ENCODE data around the gene CYP26B1. TPM values are rescaled to one million over a fixed set of nuclear protein-coding genes. Genes with fewer than 3 reads are reported as not detected.

Gene CYP26B1
- total and polyA plus RNA-seq, 4 donors = 0.47 to 1.8 (median 0.65) TPM

- TF ChIP-seq RXRA (IDR thresholded peaks at IDR 0.05) (no peak), HNF4G (IDR thresholded peaks at IDR 0.05) (no peak), HNF4A (conservative IDR thresholded peaks at IDR 0.05) (no peak), GABPA (IDR thresholded peaks at IDR 0.05 in 1 of 2, conservative IDR thresholded peaks at IDR 0.05 in 1 of 2) (no peak), FOXA2 (IDR thresholded peaks at IDR 0.05) (no peak)
- TF ChIP-seq, protein P1, sequence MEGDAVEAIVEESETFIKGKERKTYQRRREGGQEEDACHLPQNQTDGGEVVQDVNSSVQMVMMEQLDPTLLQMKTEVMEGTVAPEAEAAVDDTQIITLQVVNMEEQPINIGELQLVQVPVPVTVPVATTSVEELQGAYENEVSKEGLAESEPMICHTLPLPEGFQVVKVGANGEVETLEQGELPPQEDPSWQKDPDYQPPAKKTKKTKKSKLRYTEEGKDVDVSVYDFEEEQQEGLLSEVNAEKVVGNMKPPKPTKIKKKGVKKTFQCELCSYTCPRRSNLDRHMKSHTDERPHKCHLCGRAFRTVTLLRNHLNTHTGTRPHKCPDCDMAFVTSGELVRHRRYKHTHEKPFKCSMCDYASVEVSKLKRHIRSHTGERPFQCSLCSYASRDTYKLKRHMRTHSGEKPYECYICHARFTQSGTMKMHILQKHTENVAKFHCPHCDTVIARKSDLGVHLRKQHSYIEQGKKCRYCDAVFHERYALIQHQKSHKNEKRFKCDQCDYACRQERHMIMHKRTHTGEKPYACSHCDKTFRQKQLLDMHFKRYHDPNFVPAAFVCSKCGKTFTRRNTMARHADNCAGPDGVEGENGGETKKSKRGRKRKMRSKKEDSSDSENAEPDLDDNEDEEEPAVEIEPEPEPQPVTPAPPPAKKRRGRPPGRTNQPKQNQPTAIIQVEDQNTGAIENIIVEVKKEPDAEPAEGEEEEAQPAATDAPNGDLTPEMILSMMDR (IDR thresholded peaks at IDR 0.05; ENCODE audit: low read depth, low read length, missing input control) = no peak
Measured at GRCh38 chr2:72117718-72118117, 29.9 kb downstream of the CYP26B1 start (continued).

DNA sequence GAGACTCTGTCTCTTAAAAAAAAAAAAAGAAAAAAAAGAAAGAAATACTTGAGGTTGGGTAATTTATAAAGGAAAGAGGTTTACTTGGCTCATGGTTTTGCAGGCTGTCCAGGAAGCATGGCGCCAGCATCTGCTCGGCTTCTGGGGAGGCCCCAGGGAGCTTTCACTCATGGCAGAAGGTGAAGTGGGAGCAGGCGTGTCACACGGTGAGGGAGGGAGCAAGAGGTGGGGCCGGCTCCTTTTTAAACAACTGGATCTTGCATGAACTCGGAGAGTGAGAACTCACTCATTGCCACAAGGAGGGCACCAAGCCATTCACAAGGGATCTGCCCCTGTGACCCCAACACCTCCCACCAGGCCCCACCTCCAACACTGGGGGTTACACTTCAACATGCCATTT lies 30.6 kb downstream of the CYP26B1 start:
- H3K27ac ChIP-seq (ENCODE audit: low read depth in 1 of 2, low read length in 2 of 2) = no peak overlapping the region
- H3K36me3 ChIP-seq (ENCODE audit: control insufficient read depth in 4 of 4, insufficient read depth in 3 of 4, low read depth in 1 of 4, low read length in 3 of 4) = no peaks in the 10 kb centered on the region
- H3K9ac ChIP-seq (ENCODE audit: low read depth in 1 of 2, low read length in 2 of 2) = no peak overlapping the region
- no peaks in the 10 kb centered on the region for H3K4me1 ChIP-seq (ENCODE audit: control insufficient read depth in 4 of 4, insufficient read depth in 4 of 4, low read length in 3 of 4)
- H3K9me3 ChIP-seq (ENCODE audit: control insufficient read depth in 4 of 4, low read length in 3 of 4) = no peaks in the 10 kb centered on the region
- H3K27me3 ChIP-seq (ENCODE audit: control insufficient read depth in 4 of 4, insufficient read depth in 4 of 4, low read length in 3 of 4) = peaks cover 0 to 3% (median 0%) of the 10 kb centered on the region in 4 donors
- TF ChIP-seq EGR1 (IDR thresholded peaks at IDR 0.05; ENCODE audit: low read depth in 2 of 2) (no peak), SP1 (IDR thresholded peaks at IDR 0.05) (no peak), FOXA1 (IDR thresholded peaks at IDR 0.05) (no peak), FOXA2 (IDR thresholded peaks at IDR 0.05) (no peak), HNF4A (conservative IDR thresholded peaks at IDR 0.05) (no peak)
- TF ChIP-seq, protein P2, sequence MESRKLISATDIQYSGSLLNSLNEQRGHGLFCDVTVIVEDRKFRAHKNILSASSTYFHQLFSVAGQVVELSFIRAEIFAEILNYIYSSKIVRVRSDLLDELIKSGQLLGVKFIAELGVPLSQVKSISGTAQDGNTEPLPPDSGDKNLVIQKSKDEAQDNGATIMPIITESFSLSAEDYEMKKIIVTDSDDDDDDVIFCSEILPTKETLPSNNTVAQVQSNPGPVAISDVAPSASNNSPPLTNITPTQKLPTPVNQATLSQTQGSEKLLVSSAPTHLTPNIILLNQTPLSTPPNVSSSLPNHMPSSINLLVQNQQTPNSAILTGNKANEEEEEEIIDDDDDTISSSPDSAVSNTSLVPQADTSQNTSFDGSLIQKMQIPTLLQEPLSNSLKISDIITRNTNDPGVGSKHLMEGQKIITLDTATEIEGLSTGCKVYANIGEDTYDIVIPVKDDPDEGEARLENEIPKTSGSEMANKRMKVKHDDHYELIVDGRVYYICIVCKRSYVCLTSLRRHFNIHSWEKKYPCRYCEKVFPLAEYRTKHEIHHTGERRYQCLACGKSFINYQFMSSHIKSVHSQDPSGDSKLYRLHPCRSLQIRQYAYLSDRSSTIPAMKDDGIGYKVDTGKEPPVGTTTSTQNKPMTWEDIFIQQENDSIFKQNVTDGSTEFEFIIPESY (IDR thresholded peaks at IDR 0.05) = no peak
- WGBS = 90% methylated on average over 6 of the region's 6 CpGs
- peak; percentile 14 for DNase-seq (ENCODE audit: low spot score)
- no peak overlapping the region for H3K4me3 ChIP-seq (ENCODE audit: low read depth in 1 of 3, low read length in 3 of 3)

- Histone ChIP-seq H3K4me1 (ENCODE audit: control insufficient read depth in 4 of 4, insufficient read depth in 4 of 4, low read length in 3 of 4) (no peaks in the 10 kb centered on the region), H3K36me3 (ENCODE audit: control insufficient read depth in 4 of 4, insufficient read depth in 3 of 4, low read depth in 1 of 4, low read length in 3 of 4) (no peaks in the 10 kb centered on the region), H3K4me3 (ENCODE audit: low read depth in 1 of 3, low read length in 3 of 3) (no peak overlapping the region), H3K9me3 (ENCODE audit: control insufficient read depth in 4 of 4, low read length in 3 of 4) (no peaks in the 10 kb centered on the region), H3K27me3 (ENCODE audit: control insufficient read depth in 4 of 4, insufficient read depth in 4 of 4, low read length in 3 of 4) (no peaks in the 10 kb centered on the region), H3K27ac (ENCODE audit: low read depth in 1 of 2, low read length in 2 of 2) (no peak overlapping the region), H3K9ac (ENCODE audit: low read depth in 1 of 2, low read length in 2 of 2) (no peak overlapping the region)
- peak; percentile 28 for DNase-seq (ENCODE audit: low spot score)
- 52% methylated on average over 4 of the region's 4 CpGs for WGBS
- no peak for TF ChIP-seq YY1 (IDR thresholded peaks at IDR 0.05)
- no peak for TF ChIP-seq JUND (IDR thresholded peaks at IDR 0.05)
- TF ChIP-seq MAX (IDR thresholded peaks at IDR 0.05) = no peak
- TF ChIP-seq RAD21 (IDR thresholded peaks at IDR 0.05) = no peak
- TF ChIP-seq, protein P1 (IDR thresholded peaks at IDR 0.05; ENCODE audit: low read depth, low read length, missing input control) = no peak
- TF ChIP-seq SP1 (IDR thresholded peaks at IDR 0.05) = no peak
- TF ChIP-seq, protein P2 (IDR thresholded peaks at IDR 0.05) = no peak
- TF ChIP-seq HNF4A (conservative IDR thresholded peaks at IDR 0.05) = no peak
- TF ChIP-seq NR2F2 (IDR thresholded peaks at IDR 0.05) = no peak
- TF ChIP-seq RXRA (IDR thresholded peaks at IDR 0.05) = no peak
- TF ChIP-seq HNF4G (IDR thresholded peaks at IDR 0.05) = no peak
- no peak for TF ChIP-seq TAF1 (conservative IDR thresholded peaks at IDR 0.05)
- no peak for TF ChIP-seq FOXA2 (IDR thresholded peaks at IDR 0.05)
- TF ChIP-seq EGR1 (IDR thresholded peaks at IDR 0.05; ENCODE audit: low read depth in 2 of 2) = no peak
- TF ChIP-seq GABPA (IDR thresholded peaks at IDR 0.05 in 1 of 2, conservative IDR thresholded peaks at IDR 0.05 in 1 of 2) = no peak
- TF ChIP-seq, protein P3, sequence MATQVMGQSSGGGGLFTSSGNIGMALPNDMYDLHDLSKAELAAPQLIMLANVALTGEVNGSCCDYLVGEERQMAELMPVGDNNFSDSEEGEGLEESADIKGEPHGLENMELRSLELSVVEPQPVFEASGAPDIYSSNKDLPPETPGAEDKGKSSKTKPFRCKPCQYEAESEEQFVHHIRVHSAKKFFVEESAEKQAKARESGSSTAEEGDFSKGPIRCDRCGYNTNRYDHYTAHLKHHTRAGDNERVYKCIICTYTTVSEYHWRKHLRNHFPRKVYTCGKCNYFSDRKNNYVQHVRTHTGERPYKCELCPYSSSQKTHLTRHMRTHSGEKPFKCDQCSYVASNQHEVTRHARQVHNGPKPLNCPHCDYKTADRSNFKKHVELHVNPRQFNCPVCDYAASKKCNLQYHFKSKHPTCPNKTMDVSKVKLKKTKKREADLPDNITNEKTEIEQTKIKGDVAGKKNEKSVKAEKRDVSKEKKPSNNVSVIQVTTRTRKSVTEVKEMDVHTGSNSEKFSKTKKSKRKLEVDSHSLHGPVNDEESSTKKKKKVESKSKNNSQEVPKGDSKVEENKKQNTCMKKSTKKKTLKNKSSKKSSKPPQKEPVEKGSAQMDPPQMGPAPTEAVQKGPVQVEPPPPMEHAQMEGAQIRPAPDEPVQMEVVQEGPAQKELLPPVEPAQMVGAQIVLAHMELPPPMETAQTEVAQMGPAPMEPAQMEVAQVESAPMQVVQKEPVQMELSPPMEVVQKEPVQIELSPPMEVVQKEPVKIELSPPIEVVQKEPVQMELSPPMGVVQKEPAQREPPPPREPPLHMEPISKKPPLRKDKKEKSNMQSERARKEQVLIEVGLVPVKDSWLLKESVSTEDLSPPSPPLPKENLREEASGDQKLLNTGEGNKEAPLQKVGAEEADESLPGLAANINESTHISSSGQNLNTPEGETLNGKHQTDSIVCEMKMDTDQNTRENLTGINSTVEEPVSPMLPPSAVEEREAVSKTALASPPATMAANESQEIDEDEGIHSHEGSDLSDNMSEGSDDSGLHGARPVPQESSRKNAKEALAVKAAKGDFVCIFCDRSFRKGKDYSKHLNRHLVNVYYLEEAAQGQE (IDR thresholded peaks at IDR 0.05) = no peak
- TF ChIP-seq FOXA1 (IDR thresholded peaks at IDR 0.05) = no peak
Measured at GRCh38 chr2:72116081-72116533, 31.6 kb downstream of the CYP26B1 start.

Data from liver (tissue), 9 donors.